Mesodermal cell (in vitro differentiated cells): Measurements from ENCODE around the gene PFKFB3.

Experiments
- H3K27ac ChIP-seq: 2 replicates; pipeline ENCODE4 v1.7.0; 2013; ENCODE audit warnings: mild to moderate bottlenecking, low read depth, low read length, moderate library complexity; ENCODE audit not compliant: severe bottlenecking
- H3K36me3 ChIP-seq: 2 replicates; pipeline ENCODE4 v1.7.1; 2013; ENCODE audit warnings: mild to moderate bottlenecking, low read length, moderate library complexity; ENCODE audit not compliant: control insufficient read depth, insufficient read depth
- H3K4me1 ChIP-seq: one replicate; pipeline ENCODE4 v1.7.1; 2013; ENCODE audit warnings: mild to moderate bottlenecking, low read length; ENCODE audit not compliant: insufficient read depth, control insufficient read depth, poor library complexity, severe bottlenecking
- H3K4me3 ChIP-seq: 2 replicates; pipeline ENCODE4 v1.7.0; 2013; ENCODE audit warnings: low read length, control low read depth, mild to moderate bottlenecking; ENCODE audit not compliant: insufficient read depth, poor library complexity, severe bottlenecking; ENCODE audit errors: extremely low read depth
- H3K9me3 ChIP-seq: 2 replicates; pipeline ENCODE4 v1.7.1; 2013; ENCODE audit warnings: mild to moderate bottlenecking, low read length, moderate library complexity; ENCODE audit not compliant: control insufficient read depth
- WGBS, 2 experiments: methylation state at CpG; one replicate each; pipeline ENCODE4 v1.1.5; 2013; ENCODE audit warnings: missing lambda C conversion rate in 2 of 2; ENCODE audit not compliant: insufficient coverage in 2 of 2; 5-methylcytosine and 5-hydroxymethylcytosine counted together

The PFKFB3 gene

DNA sequence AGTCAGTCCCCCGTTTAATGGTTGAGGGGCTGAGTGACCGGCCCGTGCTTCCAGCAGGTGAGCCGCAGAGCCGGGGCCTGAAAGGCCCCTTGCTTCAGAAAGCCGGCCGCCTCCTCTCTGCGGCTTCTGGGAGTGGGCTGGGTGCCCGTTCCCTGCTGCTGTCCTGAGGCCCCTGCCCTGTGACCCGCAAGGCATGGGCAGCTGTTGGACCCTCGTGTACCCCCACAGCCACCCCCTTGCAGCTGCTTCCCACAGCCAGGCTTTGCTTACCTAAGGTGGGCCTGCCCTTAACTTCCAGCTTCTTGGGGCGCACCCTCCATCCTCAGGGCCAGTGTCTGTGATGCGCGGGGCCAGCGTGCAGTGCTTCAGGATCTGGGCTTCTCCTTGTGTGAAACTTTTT is 26.6 kb downstream of the PFKFB3 start:
- Histone ChIP-seq H3K27ac (no peak overlapping the region), H3K36me3 (peaks cover 98% of the 10 kb centered on the region), H3K4me3 (no peak overlapping the region), H3K9me3 (no peaks in the 10 kb centered on the region), H3K4me1 (peaks cover 7% of the 10 kb centered on the region)
- 97 to 98% methylated on average over 14 to 15 of the region's 15 CpGs for WGBS, 2 experiments

DNA sequence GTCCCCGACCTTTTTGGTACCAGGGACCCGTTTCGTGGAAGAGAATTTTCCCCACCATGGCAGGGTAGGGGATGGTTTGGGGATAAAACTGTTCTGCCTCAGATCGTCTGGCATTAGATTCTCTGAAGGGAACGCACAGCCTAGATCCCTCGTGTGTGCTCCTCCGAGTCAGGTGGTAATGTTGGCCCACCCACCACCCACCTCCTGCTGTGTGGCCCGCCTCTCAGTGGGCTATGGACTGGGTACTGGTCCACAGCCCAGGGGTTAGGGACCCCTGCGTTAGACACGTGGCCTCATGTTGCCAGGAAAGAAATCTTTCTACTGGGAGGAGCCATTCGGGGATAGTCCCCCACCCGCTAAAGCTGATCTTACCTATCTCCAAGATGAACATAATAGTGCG is 27.0 kb downstream of the PFKFB3 start:
- Histone ChIP-seq H3K9me3 (no peaks in the 10 kb centered on the region), H3K36me3 (peaks cover 98% of the 10 kb centered on the region), H3K4me3 (no peak overlapping the region), H3K27ac (no peak overlapping the region), H3K4me1 (peaks cover 7% of the 10 kb centered on the region)
- 97% methylated on average over 12 to 13 of the region's 13 CpGs for WGBS, 2 experiments

DNA sequence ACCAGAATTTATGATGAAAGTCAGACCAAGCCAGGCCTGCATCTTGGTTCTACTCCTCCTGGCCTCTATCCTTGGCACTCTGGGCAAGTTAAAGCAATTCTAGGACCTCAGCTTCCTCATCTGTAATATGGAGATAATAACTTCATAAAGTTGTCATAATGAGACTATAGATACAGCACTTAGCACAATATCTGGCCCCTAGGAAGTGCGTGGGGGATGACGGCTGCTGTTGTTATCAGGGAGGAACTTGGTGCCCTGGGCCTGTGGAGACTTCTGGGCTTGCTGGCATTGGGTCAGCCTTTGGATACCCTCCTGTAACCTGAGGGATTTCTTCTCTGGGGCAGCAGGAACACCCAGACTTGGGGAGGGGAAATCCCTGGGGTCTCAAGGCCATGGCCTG is 27.6 kb downstream of the PFKFB3 start:
- H3K4me1 ChIP-seq, result peaks cover 11% of the 10 kb centered on the region
- 100% methylated on average over 1 to 2 of the region's 2 CpGs for WGBS, 2 experiments
- H3K9me3 ChIP-seq, result no peaks in the 10 kb centered on the region
- peaks cover 98% of the 10 kb centered on the region for H3K36me3 ChIP-seq
- no peak overlapping the region for H3K4me3 ChIP-seq
- H3K27ac ChIP-seq, result no peak overlapping the region

DNA sequence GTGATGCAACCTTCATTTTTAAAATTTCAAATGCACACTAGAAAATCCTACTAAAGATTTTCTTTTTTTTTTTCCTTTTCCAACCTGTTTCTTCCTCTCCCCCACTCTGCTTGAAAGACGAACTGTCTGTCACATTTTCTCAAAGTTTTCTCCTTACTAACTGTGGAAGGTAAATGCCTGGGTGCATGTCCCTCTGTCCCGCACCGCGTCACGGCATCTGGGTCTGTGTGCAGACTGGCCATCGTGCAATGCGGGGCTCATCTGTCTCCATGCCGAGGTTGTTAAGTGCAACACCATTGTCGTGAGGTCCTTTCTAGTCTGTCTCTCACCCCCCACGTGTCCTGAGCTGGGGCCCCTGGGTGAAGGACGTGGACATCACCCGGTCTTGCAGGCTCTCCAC is 28.4 kb downstream of the PFKFB3 start:
- Histone ChIP-seq H3K36me3 (peaks cover 94% of the 10 kb centered on the region), H3K4me1 (peaks cover 14% of the 10 kb centered on the region), H3K27ac (no peak overlapping the region), H3K9me3 (no peaks in the 10 kb centered on the region), H3K4me3 (no peak overlapping the region)
- 96 to 98% methylated on average over 8 to 11 of the region's 12 CpGs for WGBS, 2 experiments

DNA sequence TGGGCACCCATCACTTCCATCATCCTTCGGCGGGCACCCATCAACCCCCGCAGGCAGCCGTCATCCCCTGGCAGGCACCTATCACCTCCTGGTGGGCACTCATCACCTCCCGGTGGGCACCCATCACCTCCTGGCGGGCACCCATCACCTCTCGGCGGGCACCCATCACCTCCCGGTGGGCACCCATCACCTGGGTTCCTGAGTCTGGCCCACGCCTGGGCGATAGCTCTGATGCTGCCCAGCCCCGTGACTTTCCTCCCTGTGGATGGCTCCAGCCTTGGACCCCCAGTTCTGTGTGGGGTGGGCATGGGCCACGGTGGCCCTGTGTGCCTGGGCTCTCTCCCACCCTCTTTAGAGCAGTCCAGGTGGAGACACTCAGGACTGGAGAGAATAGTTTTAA is 29.0 kb downstream of the PFKFB3 start:
- Histone ChIP-seq H3K27ac (no peak overlapping the region), H3K4me1 (peaks cover 14% of the 10 kb centered on the region), H3K9me3 (no peaks in the 10 kb centered on the region), H3K4me3 (no peak overlapping the region), H3K36me3 (peaks cover 94% of the 10 kb centered on the region)
- WGBS, 2 experiments, result 79 to 89% methylated on average over 6 to 12 of the region's 13 CpGs

DNA sequence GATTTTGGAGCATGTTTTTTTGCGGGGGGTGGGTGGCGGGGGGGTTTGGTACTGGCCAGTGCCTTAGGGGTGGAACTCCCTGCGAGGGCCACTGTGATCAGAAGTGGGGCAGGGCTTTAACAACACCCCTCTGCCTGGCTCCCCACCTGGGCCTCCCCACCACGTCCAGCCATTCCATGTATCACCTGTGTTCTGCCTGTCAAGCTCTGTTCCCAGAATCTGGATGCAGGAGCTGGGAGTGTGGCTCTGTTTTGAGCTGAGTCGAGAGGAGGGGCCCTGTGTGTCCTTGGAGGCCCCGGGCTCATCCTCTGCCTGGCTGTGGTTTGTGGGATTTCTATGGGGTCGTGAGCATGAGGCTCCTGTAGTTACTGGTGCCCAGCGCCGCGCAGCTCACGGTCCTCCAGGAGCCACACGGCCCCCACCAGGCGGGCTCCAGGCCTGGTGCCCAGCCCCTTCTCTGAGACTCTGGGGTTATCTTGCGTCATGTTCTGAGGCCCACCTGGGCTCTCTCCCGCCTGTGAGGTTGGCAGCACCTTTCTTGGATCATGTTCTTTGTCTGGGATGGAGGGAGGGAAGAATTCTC is 29.6 kb downstream of the PFKFB3 start:
- peaks cover 94% of the 10 kb centered on the region for H3K36me3 ChIP-seq

DNA sequence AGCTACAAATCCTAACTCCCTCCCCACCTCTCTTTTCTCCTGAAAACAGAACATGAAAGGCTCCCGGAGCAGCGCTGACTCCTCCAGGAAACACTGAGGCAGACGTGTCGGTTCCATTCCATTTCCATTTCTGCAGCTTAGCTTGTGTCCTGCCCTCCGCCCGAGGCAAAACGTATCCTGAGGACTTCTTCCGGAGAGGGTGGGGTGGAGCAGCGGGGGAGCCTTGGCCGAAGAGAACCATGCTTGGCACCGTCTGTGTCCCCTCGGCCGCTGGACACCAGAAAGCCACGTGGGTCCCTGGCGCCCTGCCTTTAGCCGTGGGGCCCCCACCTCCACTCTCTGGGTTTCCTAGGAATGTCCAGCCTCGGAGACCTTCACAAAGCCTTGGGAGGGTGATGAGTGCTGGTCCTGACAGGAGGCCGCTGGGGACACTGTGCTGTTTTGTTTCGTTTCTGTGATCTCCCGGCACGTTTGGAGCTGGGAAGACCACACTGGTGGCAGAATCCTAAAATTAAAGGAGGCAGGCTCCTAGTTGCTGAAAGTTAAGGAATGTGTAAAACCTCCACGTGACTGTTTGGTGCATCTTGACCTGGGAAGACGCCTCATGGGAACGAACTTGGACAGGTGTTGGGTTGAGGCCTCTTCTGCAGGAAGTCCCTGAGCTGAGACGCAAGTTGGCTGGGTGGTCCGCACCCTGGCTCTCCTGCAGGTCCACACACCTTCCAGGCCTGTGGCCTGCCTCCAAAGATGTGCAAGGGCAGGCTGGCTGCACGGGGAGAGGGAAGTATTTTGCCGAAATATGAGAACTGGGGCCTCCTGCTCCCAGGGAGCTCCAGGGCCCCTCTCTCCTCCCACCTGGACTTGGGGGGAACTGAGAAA is 30.4 kb downstream of the PFKFB3 start:
- Histone ChIP-seq H3K9me3 (no peaks in the 10 kb centered on the region), H3K4me3 (no peak overlapping the region), H3K27ac (no peak overlapping the region), H3K36me3 (peaks cover 87% of the 10 kb centered on the region), H3K4me1 (peaks cover 14% of the 10 kb centered on the region)
- WGBS, 2 experiments, result 94 to 95% methylated on average over 24 to 28 of the region's 28 CpGs

More for the DNA sequence above, 29.6 kb downstream of the PFKFB3 start:
- H3K9me3 ChIP-seq, result no peaks in the 10 kb centered on the region
- no peak overlapping the region for H3K4me3 ChIP-seq
- H3K4me1 ChIP-seq, result peaks cover 14% of the 10 kb centered on the region
- peak overlapping the region; percentile 29 for H3K27ac ChIP-seq
- 97 to 100% methylated on average over 7 to 11 of the region's 15 CpGs for WGBS, 2 experiments

DNA sequence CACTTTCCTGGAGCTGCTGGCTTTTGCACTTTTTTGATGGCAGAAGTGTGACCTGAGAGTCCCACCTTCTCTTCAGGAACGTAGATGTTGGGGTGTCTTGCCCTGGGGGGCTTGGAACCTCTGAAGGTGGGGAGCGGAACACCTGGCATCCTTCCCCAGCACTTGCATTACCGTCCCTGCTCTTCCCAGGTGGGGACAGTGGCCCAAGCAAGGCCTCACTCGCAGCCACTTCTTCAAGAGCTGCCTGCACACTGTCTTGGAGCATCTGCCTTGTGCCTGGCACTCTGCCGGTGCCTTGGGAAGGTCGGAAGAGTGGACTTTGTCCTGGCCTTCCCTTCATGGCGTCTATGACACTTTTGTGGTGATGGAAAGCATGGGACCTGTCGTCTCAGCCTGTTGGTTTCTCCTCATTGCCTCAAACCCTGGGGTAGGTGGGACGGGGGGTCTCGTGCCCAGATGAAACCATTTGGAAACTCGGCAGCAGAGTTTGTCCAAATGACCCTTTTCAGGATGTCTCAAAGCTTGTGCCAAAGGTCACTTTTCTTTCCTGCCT is 31.1 kb downstream of the PFKFB3 start:
- Histone ChIP-seq H3K36me3 (peaks cover 80% of the 10 kb centered on the region), H3K9me3 (no peaks in the 10 kb centered on the region), H3K27ac (no peak overlapping the region), H3K4me3 (no peak overlapping the region), H3K4me1 (peaks cover 14% of the 10 kb centered on the region)
- WGBS, 2 experiments, result 92 to 96% methylated on average over 6 to 11 of the region's 11 CpGs

DNA sequence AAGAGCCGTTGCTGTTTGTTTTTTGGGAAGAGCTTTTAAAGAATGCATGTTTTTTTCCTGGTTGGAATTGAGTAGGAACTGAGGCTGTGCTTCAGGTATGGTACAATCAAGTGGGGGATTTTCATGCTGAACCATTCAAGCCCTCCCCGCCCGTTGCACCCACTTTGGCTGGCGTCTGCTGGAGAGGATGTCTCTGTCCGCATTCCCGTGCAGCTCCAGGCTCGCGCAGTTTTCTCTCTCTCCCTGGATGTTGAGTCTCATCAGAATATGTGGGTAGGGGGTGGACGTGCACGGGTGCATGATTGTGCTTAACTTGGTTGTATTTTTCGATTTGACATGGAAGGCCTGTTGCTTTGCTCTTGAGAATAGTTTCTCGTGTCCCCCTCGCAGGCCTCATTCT is 31.6 kb downstream of the PFKFB3 start:
- WGBS, 2 experiments, result 98 to 100% methylated on average over 3 to 7 of the region's 13 CpGs
- H3K36me3 ChIP-seq, result peaks cover 74% of the 10 kb centered on the region
- no peak overlapping the region for H3K4me3 ChIP-seq

DNA sequence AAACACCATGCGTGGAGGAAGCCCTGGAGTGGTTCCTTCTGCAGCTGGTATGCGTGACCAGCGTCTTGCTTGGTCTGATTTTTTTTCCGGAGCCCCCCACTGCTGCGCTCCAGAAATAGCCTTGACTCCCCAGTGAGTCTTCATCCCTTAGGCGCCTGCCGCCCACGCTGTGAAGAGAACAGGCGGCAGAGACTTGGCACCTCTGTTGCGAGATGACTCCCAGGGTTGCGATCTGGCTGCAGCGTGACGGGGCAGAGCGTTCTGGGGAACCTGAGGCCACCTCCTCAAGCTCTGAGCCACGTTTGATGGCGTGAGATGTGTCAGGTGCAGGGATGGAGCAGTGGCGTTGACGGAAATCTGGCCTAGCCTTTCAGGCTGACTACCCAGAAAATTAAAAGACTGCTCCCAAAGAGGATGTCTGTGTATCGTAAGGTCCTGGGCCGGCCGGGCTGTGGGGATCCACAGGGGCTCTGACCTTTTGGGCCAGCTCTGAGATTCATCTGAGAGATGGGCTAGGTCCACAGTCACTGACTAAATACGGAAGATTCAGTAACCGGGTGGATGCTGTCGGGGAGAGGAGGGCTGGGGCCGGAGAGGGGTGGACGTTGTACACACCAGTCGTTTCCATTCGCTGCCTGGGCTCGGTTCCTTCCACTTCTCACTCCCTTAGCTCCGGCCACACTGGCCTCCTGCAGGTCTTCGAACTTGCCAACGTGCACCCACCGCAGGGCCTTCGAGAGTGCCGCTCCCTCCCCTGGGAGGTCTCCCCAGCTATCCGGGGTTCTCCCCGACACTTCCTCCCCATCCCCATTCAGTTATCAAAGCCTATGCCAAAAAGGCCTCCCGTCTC is 33.8 kb downstream of the PFKFB3 start:
- no peaks in the 10 kb centered on the region for H3K9me3 ChIP-seq
- H3K4me3 ChIP-seq, result no peak overlapping the region
- H3K27ac ChIP-seq, result no peak overlapping the region
- WGBS, 2 experiments, result 93 to 95% methylated on average over 29 to 36 of the region's 38 CpGs
- peaks cover 71% of the 10 kb centered on the region for H3K36me3 ChIP-seq
- H3K4me1 ChIP-seq, result peaks cover 20% of the 10 kb centered on the region

More for the DNA sequence above, 31.6 kb downstream of the PFKFB3 start:
- H3K9me3 ChIP-seq, result no peaks in the 10 kb centered on the region
- no peak overlapping the region for H3K27ac ChIP-seq
- H3K4me1 ChIP-seq, result peaks cover 14% of the 10 kb centered on the region
